ENCODE data around the gene WDR74.

DNA sequence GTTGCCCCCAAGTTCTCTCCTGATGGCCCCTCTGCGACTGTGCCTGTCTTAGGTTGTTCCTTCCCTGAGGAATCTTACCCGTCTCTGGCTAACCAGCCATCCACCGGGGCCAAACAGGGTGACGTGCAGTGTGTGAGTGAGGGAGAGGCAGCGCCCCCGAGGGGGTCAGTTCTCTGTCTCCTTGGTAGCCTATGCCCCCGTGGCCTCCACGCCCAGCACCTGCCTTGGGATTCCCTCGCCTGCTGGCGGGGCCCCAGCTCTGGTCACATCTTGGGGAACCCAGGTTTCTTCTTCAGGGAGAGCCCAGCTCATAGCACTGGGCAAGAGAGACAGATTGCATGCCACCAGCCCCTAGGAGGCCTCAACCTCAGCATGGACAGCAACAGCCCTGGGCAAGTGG is 39.9 kb downstream of the WDR74 start:
- TF ChIP-seq, protein P1, sequence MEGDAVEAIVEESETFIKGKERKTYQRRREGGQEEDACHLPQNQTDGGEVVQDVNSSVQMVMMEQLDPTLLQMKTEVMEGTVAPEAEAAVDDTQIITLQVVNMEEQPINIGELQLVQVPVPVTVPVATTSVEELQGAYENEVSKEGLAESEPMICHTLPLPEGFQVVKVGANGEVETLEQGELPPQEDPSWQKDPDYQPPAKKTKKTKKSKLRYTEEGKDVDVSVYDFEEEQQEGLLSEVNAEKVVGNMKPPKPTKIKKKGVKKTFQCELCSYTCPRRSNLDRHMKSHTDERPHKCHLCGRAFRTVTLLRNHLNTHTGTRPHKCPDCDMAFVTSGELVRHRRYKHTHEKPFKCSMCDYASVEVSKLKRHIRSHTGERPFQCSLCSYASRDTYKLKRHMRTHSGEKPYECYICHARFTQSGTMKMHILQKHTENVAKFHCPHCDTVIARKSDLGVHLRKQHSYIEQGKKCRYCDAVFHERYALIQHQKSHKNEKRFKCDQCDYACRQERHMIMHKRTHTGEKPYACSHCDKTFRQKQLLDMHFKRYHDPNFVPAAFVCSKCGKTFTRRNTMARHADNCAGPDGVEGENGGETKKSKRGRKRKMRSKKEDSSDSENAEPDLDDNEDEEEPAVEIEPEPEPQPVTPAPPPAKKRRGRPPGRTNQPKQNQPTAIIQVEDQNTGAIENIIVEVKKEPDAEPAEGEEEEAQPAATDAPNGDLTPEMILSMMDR (IDR thresholded peaks at IDR 0.05), result no peak
- no peak for TF ChIP-seq ATF1 (CRISPR knock-in tag; IDR thresholded peaks at IDR 0.05)
- TF ChIP-seq PRRX2 (CRISPR knock-in tag; IDR thresholded peaks at IDR 0.05), result no peak
- TF ChIP-seq, protein P2, sequence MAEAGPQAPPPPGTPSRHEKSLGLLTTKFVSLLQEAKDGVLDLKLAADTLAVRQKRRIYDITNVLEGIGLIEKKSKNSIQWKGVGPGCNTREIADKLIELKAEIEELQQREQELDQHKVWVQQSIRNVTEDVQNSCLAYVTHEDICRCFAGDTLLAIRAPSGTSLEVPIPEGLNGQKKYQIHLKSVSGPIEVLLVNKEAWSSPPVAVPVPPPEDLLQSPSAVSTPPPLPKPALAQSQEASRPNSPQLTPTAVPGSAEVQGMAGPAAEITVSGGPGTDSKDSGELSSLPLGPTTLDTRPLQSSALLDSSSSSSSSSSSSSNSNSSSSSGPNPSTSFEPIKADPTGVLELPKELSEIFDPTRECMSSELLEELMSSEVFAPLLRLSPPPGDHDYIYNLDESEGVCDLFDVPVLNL (CRISPR knock-in tag; IDR thresholded peaks at IDR 0.05; ENCODE audit: borderline replicate concordance, low read depth), result no peak
- TF ChIP-seq CREB1 (CRISPR knock-in tag; IDR thresholded peaks at IDR 0.05), result no peak
- no peak for TF ChIP-seq MYBL2 (CRISPR knock-in tag; IDR thresholded peaks at IDR 0.05)
- TF ChIP-seq NR1H2 (CRISPR knock-in tag; IDR thresholded peaks at IDR 0.05), result no peak

Measured in WTC11 (cell line).